Measurements from ENCODE around the gene GPR25.

- TF ChIP-seq POLR2A (IDR thresholded peaks at IDR 0.05; ENCODE audit: low read depth, low read length) (no peak; the same call in 1 of the 2 replicates), POLR2AphosphoS5 (IDR thresholded peaks at IDR 0.05; ENCODE audit: low read depth, low read length) (no peak)
Observed at GRCh38 chr1:200873671-200874397, 1.1 kb downstream of the GPR25 start.
